OCI-LY1 (cell line): ENCODE data around the gene PZP.

Experiments
- H2AFZ ChIP-seq: fragments of 200-600 bp; sonication (generic), shearing (Covaris generic); 2 replicates; pipeline ENCODE4 v1.6.0; 2014; ENCODE audit warnings: antibody characterized with exemption, mild to moderate bottlenecking, low read length
- H3F3A ChIP-seq: fragments of 200-600 bp; sonication (generic), shearing (Covaris generic); 2 replicates; pipeline ENCODE4 v1.6.0; 2014; ENCODE audit warnings: mild to moderate bottlenecking, antibody characterized with exemption, low read length, moderate library complexity; ENCODE audit not compliant: insufficient read depth
- H3K27ac ChIP-seq: fragments of 200-600 bp; sonication (generic); 2 replicates; pipeline ENCODE4 v1.5.1; 2014; ENCODE audit warnings: low read length, mixed run types, mild to moderate bottlenecking, low read depth; ENCODE audit not compliant: poor library complexity, severe bottlenecking
- H3K27me3 ChIP-seq: fragments of 200-600 bp; sonication (generic); 2 replicates; pipeline ENCODE4 v1.6.0; 2014; ENCODE audit warnings: antibody characterized with exemption, mild to moderate bottlenecking, low read length, moderate library complexity; ENCODE audit not compliant: insufficient read depth
- H3K36me3 ChIP-seq: fragments of 200-600 bp; sonication (generic); 2 replicates; pipeline ENCODE4 v1.6.1; 2014; ENCODE audit warnings: mild to moderate bottlenecking, antibody characterized with exemption, low read length, moderate library complexity, mixed read lengths; ENCODE audit not compliant: insufficient read depth
- H3K4me1 ChIP-seq: fragments of 200-600 bp; sonication (generic); 2 replicates; pipeline ENCODE4 v1.5.1; 2014; ENCODE audit warnings: mild to moderate bottlenecking, low read length, moderate library complexity; ENCODE audit not compliant: insufficient read depth, severe bottlenecking
- H3K4me2 ChIP-seq: fragments of 200-600 bp; sonication (generic), shearing (Covaris generic); 2 replicates; pipeline ENCODE4 v1.6.1; 2014; ENCODE audit warnings: low read length
- H3K4me3 ChIP-seq: fragments of 200-600 bp; sonication (generic); 2 replicates; pipeline ENCODE4 v1.5.1; 2014; ENCODE audit warnings: low read length, low read depth, mild to moderate bottlenecking, mixed read lengths; ENCODE audit not compliant: poor library complexity, severe bottlenecking
- H3K79me2 ChIP-seq: fragments of 200-600 bp; shearing (Covaris generic); 2 replicates; pipeline ENCODE4 v1.6.1; 2016; ENCODE audit warnings: mixed run types, low read length, mixed read lengths; ENCODE audit not compliant: insufficient read depth
- H3K9ac ChIP-seq: fragments of 200-600 bp; sonication (generic), shearing (Covaris generic); 2 replicates; pipeline ENCODE4 v1.6.1; 2014; ENCODE audit warnings: mild to moderate bottlenecking, low read length, mixed read lengths
- H3K9me2 ChIP-seq: fragments of 200-600 bp; sonication (generic), shearing (Covaris generic); 2 replicates; pipeline ENCODE4 v1.6.1; 2014; ENCODE audit warnings: low read depth, mild to moderate bottlenecking, low read length, mixed read lengths
- H3K9me3 ChIP-seq: fragments of 200-600 bp; shearing (Covaris generic); 2 replicates; pipeline ENCODE4 v1.6.1; 2014; ENCODE audit warnings: low read length, mixed read lengths
- H4K20me1 ChIP-seq: fragments of 200-600 bp; sonication (generic), shearing (Covaris generic); 2 replicates; pipeline ENCODE4 v1.6.0; 2016; ENCODE audit warnings: mild to moderate bottlenecking, low read length; ENCODE audit not compliant: insufficient read depth
- CTCF ChIP-seq: fragments of 200-600 bp; sonication (generic), shearing (Covaris generic); IDR thresholded peaks from 2 replicates; pipeline ENCODE4 v1.5.1; 2017; ENCODE audit warnings: mild to moderate bottlenecking, antibody characterized with exemption, low read length, moderate library complexity, mixed read lengths
- EZH2 ChIP-seq: fragments of 200-600 bp; sonication (generic), shearing (Covaris generic); IDR thresholded peaks from 2 replicates; pipeline ENCODE4 v1.8.0; 2017; ENCODE audit warnings: borderline replicate concordance, mixed run types, mild to moderate bottlenecking, antibody characterized with exemption, low read length, moderate library complexity, mixed read lengths

PZP gene

GRCh38 chr12:9115731-9116559 is 92.2 kb downstream of the PZP start, which contains the start of gene A2M:
A2M (minus strand) TSS chr12:9115919; CDS start chr12:9115849, 70 bp downstream.
- TF ChIP-seq CTCF (no peak), EZH2 (no peak)
- Histone ChIP-seq H3K4me1 (no peaks in the 10 kb centered on the region), H4K20me1 (no peaks in the 10 kb centered on the region), H3K79me2 (no peaks in the 10 kb centered on the region), H3K27ac (no peak within 1 kb of the TSS), H2AFZ (no peak within 1 kb of the TSS), H3K4me3 (no peak within 1 kb of the TSS), H3K9me2 (no peaks in the 10 kb centered on the region), H3K4me2 (no peak within 1 kb of the TSS), H3K27me3 (no peaks in the 10 kb centered on the region), H3K9me3 (no peaks in the 10 kb centered on the region), H3K36me3 (no peaks in the 10 kb centered on the region), H3K9ac (no peak within 1 kb of the TSS), H3F3A (no peaks in the 10 kb centered on the region)

GRCh38 chr12:9114946-9115345 is 93.2 kb downstream of the PZP start:
- no peaks in the 10 kb centered on the region for H3K27me3 ChIP-seq
- H4K20me1 ChIP-seq = no peaks in the 10 kb centered on the region
- H3K4me3 ChIP-seq = no peak overlapping the region
- no peak overlapping the region for H3K27ac ChIP-seq
- H3K9me2 ChIP-seq = no peaks in the 10 kb centered on the region
- no peaks in the 10 kb centered on the region for H3K36me3 ChIP-seq
- H3K9ac ChIP-seq = no peak overlapping the region
- no peaks in the 10 kb centered on the region for H3F3A ChIP-seq
- no peak overlapping the region for H2AFZ ChIP-seq
- no peak overlapping the region for H3K4me2 ChIP-seq
- no peaks in the 10 kb centered on the region for H3K4me1 ChIP-seq
- H3K9me3 ChIP-seq = no peaks in the 10 kb centered on the region
- H3K79me2 ChIP-seq = no peaks in the 10 kb centered on the region
- TF ChIP-seq EZH2 (no peak), CTCF (no peak)

GRCh38 chr12:9113987-9114309 is 94.2 kb downstream of the PZP start:
- Histone ChIP-seq H3K9me2 (no peaks in the 10 kb centered on the region), H3K4me1 (no peaks in the 10 kb centered on the region), H3K27me3 (no peaks in the 10 kb centered on the region), H4K20me1 (no peaks in the 10 kb centered on the region), H3K9me3 (no peaks in the 10 kb centered on the region), H3K36me3 (no peaks in the 10 kb centered on the region), H2AFZ (no peak overlapping the region), H3K9ac (no peak overlapping the region), H3F3A (no peaks in the 10 kb centered on the region), H3K27ac (no peak overlapping the region), H3K4me2 (no peak overlapping the region), H3K79me2 (no peaks in the 10 kb centered on the region), H3K4me3 (no peak overlapping the region)
- TF ChIP-seq EZH2 (no peak), CTCF (no peak)
